GM18507 (cell line): ENCODE data around the gene NR4A2.

ENCODE experiments used
- DNase-seq: peaks from one replicate; pipeline ENCODE4 v3.0.0; 2011; ENCODE audit warnings: low read depth; ENCODE audit not compliant: insufficient read length; ENCODE audit errors: extremely low spot score
- FAIRE-seq: peaks from 2 replicates; lab custom pipeline; 2011; peaks lifted over from hg19 to GRCh38; lab: Jason Lieb, UNC

The NR4A2 gene

DNA sequence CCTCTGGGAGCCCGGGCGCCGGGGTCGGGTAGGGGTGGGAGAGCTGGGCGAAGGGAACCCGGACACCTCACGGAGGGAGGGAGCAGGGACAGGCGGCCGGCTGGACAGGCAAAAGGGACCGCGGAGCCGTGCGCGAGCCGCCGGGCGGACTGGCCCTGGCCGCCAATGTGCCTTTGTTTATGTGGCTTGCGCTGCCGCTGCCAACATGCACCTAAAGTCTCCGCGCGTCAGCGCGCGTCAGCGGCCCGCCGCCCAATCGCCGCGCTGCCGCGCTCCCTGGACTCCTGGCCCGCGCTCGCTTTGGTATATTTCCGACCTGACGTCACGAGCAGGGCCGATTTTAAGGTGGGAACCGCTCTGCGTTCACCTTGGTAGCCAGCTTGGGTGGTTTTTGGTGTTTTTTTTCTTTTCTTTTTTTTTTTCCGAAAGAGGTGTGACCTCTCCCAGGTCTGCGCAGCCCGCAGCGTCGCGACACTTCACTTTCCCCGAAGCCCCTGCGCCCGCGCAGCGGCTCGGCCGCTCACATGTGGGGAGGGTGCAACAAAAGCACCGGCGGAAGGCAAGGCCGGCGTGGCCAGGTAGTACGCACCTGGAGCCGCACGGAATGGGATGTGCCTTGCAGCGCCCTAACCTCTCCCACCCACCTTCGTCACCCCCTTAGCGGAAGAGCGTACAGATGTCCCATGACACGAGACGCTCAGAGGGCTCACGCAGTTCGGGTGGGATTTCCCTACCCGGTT, at the start of gene NR4A2:
Gene NR4A2, minus strand, starts transcription at position 188 of the 740 bp plus-strand sequence. CDS start 2,535 bp downstream, outside the sequence.
- peak; percentile 88 for FAIRE-seq
- DNase-seq: peak; percentile 77

GRCh38 chr2:156380117-156380645, 47.7 kb upstream of the NR4A2 start:
- FAIRE-seq (peak; percentile 82), DNase-seq (no peak)

- FAIRE-seq: no peak
- no peak for DNase-seq
Measured at GRCh38 chr2:156379714-156380113, 47.2 kb upstream of the NR4A2 start.

GRCh38 chr2:156379071-156379470, 46.5 kb upstream of the NR4A2 start:
- FAIRE-seq (no peak), DNase-seq (no peak)

DNA sequence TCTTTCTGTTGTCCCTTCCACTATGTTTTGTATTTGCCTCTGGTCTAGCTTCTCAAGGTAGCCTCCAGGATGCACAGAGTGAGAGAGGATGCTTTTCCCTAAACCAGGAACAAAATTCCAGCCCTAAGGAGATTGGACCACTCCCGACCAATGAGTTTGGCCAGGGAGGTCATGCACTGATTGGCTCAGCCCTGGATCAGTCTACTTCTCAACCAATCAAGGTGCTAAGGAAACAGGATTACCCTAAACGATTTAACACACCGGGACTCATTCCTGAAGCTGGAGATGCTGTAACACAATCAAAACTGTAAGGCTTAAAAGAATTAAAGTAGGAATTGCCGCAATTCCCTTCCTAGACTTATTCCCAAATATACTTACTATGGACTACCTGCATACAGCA, 34.2 kb upstream of the NR4A2 start:
- no peak for DNase-seq
- no peak for FAIRE-seq

- DNase-seq (no peak), FAIRE-seq (no peak)
Measured at GRCh38 chr2:156363141-156363540, 30.6 kb upstream of the NR4A2 start.

DNA sequence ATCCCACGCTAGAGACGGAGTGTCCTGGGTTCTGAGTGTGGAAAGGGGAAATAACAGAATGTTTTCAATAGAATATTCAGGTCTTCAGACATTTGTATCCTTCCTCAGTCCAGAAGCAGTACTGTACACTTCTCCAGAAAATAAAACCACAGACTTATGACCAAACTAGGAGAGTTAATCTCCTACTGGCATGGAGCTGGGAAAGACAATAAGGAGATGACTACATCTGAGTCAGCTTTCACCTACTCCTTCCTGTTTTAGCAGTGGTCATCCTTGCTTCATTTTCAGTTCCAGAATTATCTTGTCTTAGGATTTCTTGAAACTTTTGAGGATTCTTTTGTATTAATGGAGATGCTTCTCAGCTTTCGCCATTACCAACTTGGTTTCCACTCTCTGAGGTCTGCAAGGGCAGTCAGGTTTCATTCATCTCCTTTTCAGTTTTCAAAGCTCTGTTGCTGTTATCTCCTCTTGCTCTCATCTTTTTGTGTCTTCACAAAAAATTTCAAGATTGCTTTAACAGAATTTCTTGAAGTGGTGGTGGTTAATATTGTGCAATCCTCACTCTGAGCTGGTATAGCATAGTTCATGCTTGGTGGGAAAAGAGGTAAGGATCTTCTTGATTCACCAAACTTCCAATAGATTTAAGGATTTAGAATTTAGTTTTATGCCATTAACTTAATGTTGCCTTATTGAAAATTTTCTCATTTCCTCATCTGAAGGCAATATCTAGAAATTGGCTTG, 23.7 kb upstream of the NR4A2 start:
- FAIRE-seq (peak; percentile 18), DNase-seq (no peak)

DNA sequence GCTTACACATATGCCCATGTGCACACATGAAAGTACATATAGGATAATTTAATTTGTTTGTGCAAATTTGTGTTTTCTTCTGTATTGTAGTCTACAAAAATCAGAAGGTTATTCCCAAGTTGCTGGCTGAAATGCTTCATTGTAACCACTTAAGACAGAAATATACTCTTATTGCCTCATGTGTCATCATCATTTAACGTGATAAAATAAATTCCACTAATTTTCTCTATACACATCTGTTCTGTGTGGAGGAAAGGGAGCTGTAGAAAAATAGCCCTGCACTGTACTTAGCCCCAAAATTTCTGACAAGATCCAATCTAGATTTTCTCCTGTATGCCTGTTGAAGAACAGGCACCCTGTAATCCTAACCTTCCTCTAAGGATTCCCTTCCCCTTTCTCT, 20.4 kb upstream of the NR4A2 start:
- FAIRE-seq: no peak
- no peak for DNase-seq

DNA sequence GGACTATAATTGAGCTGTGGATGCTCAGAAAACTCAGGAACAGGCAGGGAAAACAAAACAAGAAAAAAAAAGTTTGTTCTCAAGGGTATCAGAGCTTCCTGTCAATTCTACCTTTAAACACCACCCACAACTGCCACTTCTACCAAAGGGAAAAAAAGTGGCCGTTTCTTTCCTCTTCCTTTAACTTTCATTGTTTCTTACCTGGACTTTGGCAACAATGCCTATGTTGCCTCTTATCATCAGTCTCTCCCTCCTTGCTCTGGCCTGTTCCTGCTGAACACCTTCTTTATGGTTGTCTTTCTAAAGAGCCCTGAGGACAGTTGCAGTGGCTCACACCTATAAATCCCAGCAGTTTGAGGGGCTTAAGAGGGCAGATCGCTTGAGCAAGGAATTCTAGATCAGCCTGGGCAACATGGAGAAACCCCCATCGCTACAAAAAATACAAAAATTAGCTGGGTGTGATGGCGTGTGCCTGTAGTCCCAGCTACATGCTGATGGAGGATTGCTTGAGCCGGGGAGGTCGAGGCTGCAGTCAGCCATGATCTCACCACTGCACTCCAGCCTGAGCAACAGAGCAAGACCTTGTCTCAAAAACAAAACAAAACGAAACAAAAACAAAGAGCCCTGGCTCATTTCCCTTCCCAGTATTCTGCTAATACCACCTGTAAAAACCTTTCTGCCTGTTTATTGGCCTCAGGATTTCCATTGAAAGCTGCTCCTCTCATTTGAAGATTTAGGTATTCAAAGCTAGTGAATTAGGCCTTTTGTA, 18.0 kb upstream of the NR4A2 start:
- DNase-seq (no peak), FAIRE-seq (no peak)

- DNase-seq (no peak), FAIRE-seq (no peak)
Measured at GRCh38 chr2:156349605-156350004, 17.1 kb upstream of the NR4A2 start.

DNA sequence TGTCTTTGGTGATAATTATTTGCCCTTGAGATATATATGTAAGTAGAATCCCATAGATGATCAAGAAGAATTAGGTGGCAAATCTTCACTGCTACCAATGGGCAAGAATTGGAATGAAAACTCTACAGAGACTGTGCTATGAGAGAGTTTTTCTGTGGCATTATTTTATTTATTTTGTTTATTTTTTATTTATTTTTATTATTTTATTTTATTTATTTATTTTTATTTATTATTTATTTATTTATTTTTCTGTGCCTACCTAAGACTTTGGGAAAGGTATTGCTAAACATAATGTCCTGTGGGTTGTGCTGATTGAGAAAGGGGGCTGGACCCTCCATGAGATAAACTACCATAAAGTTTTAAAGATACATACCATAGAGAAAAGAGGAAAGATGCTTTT, 16.6 kb upstream of the NR4A2 start:
- DNase-seq: no peak
- no peak for FAIRE-seq

- DNase-seq: no peak
- no peak for FAIRE-seq
Measured at GRCh38 chr2:156347431-156347830, 14.9 kb upstream of the NR4A2 start.

DNA sequence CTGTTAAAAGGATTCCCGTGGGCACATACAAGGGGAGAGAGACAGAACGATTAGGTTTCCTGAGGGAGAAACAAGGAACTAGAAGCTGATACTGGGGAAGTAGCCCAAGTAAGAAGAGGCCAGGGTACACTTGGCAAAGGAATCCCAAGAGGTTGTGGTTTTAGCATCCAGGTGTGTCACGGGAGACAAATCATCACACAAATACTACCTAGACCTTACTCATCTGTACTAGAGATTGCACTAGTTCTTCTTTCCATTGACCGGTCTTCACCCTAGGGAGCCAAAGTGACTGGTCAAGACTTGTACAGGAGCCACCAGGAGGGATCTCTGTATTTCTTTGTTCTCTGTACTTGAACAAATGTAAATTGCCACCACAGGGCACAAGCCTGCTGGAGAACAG, 14.2 kb upstream of the NR4A2 start:
- DNase-seq (no peak), FAIRE-seq (no peak)

- FAIRE-seq: no peak
Measured at GRCh38 chr2:156345582-156345981, 13.1 kb upstream of the NR4A2 start.

DNA sequence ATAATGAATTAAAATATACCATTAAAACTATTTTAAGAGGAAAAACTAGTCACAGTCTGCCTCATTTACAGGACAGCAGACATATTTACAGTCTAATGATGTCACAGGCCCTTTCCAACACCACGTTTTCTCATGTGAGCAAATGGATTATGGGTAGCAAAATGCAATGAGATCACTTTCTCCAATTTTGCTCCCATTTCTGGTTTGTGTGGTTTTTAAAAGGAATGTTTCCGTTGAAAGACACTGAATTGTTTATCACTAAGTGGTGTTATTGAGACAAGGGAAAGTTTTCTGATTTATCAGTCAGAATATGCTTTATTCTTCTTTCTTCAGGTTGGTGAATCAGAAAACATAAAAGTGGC, 11.4 kb upstream of the NR4A2 start:
- FAIRE-seq: no peak

More at GRCh38 chr2:156345582-156345981, 13.1 kb upstream of the NR4A2 start:
- no peak for DNase-seq

GRCh38 chr2:156343096-156343939, 10.8 kb upstream of the NR4A2 start:
- FAIRE-seq (no peak), DNase-seq (no peak)

More for the DNA sequence above, 11.4 kb upstream of the NR4A2 start:
- DNase-seq: no peak

GRCh38 chr2:156342254-156343095, 10.0 kb upstream of the NR4A2 start:
- FAIRE-seq (peak; percentile 84), DNase-seq (peak; percentile 69)
